ENCODE measurements around the gene MTMR3.

- no peak for TF ChIP-seq EZH2 (IDR thresholded peaks at IDR 0.05; ENCODE audit: insufficient read depth, poor library complexity, severe bottlenecking)
- TF ChIP-seq EZH2phosphoT487 (IDR thresholded peaks at IDR 0.05; ENCODE audit: insufficient read depth, low read depth): no peak
Measured at GRCh38 chr22:29903371-29903770, 20.4 kb downstream of the MTMR3 start.

Measured in GM23248 (cell line).